GM19452 (cell line): ENCODE data around the gene ADAM17.
"Not testable (repeated sequence)": the region's sequence is repeated elsewhere in the genome, so short reads cannot be mapped to it uniquely, and the experiment has no call there.

Experiments used
- ATAC-seq: cut with Tn5 transposase; IDR thresholded peaks from one replicate; pipeline ENCODE4 v1.9.1; 2021; ENCODE audit not compliant: unreplicated experiment

ADAM17 gene

GRCh38 chr2:9570182-9571060 lies 14.8 kb upstream of the ADAM17 start:
- no peak for ATAC-seq

GRCh38 chr2:9565436-9566153 lies 10.0 kb upstream of the ADAM17 start:
- ATAC-seq: no peak

- no peak for ATAC-seq
Measured at GRCh38 chr2:9560628-9561027, 5.0 kb upstream of the ADAM17 start.

GRCh38 chr2:9558948-9559381 lies 3.3 kb upstream of the ADAM17 start:
- ATAC-seq: no peak

- ATAC-seq: peak; percentile 21
Measured at GRCh38 chr2:9556121-9556743, 602 bp upstream of the ADAM17 start.

GRCh38 chr2:9554921-9555296 lies 721 bp downstream of the ADAM17 start:
- ATAC-seq: no peak

- no peak for ATAC-seq
Measured at GRCh38 chr2:9552219-9553178, 3.1 kb downstream of the ADAM17 start.

- ATAC-seq: not testable (repeated sequence)
Measured at GRCh38 chr2:9550859-9551391, 4.7 kb downstream of the ADAM17 start.

GRCh38 chr2:9549420-9549819 lies 6.2 kb downstream of the ADAM17 start:
- no peak for ATAC-seq

GRCh38 chr2:9548506-9548905 lies 7.1 kb downstream of the ADAM17 start:
- peak; percentile 54 for ATAC-seq

GRCh38 chr2:9547262-9547991 lies 8.2 kb downstream of the ADAM17 start:
- no peak for ATAC-seq

GRCh38 chr2:9545502-9545901 lies 10.1 kb downstream of the ADAM17 start:
- no peak for ATAC-seq

- no peak for ATAC-seq
Measured at GRCh38 chr2:9543557-9543956, 12.1 kb downstream of the ADAM17 start.

- ATAC-seq: no peak
Measured at GRCh38 chr2:9539531-9539930, 16.1 kb downstream of the ADAM17 start.

- ATAC-seq: no peak
Measured at GRCh38 chr2:9538000-9538507, 17.6 kb downstream of the ADAM17 start.

GRCh38 chr2:9536504-9536903 lies 19.1 kb downstream of the ADAM17 start:
- no peak for ATAC-seq

- ATAC-seq: no peak
Measured at GRCh38 chr2:9535177-9535576, 20.5 kb downstream of the ADAM17 start.

GRCh38 chr2:9533663-9534062 lies 22.0 kb downstream of the ADAM17 start:
- no peak for ATAC-seq

GRCh38 chr2:9532421-9532820 lies 23.2 kb downstream of the ADAM17 start:
- ATAC-seq: no peak
